Measurements from ENCODE around the gene MACROD2. TPM values are rescaled to one million over a fixed set of nuclear protein-coding genes. Genes with fewer than 3 reads are reported as not detected.

MACROD2 gene
- total and polyA plus RNA-seq, 4 donors, result 0.66 to 10.5 (median 3.3) TPM

GRCh38 chr20:14611479-14611878 is 616.2 kb downstream of the MACROD2 start:
- 95% methylated on average over 2 of the region's 2 CpGs for WGBS
- H3K4me1 ChIP-seq (ENCODE audit: control insufficient read depth in 4 of 4, insufficient read depth in 4 of 4, low read length in 3 of 4), result peaks cover 0 to 6% (median 4%) of the 10 kb centered on the region in 4 donors

More at GRCh38 chr20:14611479-14611878, 616.2 kb downstream of the MACROD2 start:
- TF ChIP-seq TAF1 (conservative IDR thresholded peaks at IDR 0.05) (no peak), YY1 (IDR thresholded peaks at IDR 0.05) (no peak), HNF4G (IDR thresholded peaks at IDR 0.05) (no peak), MAX (IDR thresholded peaks at IDR 0.05) (no peak), RXRA (IDR thresholded peaks at IDR 0.05) (no peak), JUND (IDR thresholded peaks at IDR 0.05) (no peak), GABPA (IDR thresholded peaks at IDR 0.05 in 1 of 2, conservative IDR thresholded peaks at IDR 0.05 in 1 of 2) (no peak), RAD21 (IDR thresholded peaks at IDR 0.05) (no peak), HNF4A (conservative IDR thresholded peaks at IDR 0.05) (no peak), EGR1 (IDR thresholded peaks at IDR 0.05; ENCODE audit: low read depth in 2 of 2) (no peak), SP1 (IDR thresholded peaks at IDR 0.05) (no peak), FOXA1 (IDR thresholded peaks at IDR 0.05) (no peak), NR2F2 (IDR thresholded peaks at IDR 0.05) (no peak), REST (IDR thresholded peaks at IDR 0.05) (no peak), FOXA2 (IDR thresholded peaks at IDR 0.05) (no peak)
- TF ChIP-seq, protein P1, sequence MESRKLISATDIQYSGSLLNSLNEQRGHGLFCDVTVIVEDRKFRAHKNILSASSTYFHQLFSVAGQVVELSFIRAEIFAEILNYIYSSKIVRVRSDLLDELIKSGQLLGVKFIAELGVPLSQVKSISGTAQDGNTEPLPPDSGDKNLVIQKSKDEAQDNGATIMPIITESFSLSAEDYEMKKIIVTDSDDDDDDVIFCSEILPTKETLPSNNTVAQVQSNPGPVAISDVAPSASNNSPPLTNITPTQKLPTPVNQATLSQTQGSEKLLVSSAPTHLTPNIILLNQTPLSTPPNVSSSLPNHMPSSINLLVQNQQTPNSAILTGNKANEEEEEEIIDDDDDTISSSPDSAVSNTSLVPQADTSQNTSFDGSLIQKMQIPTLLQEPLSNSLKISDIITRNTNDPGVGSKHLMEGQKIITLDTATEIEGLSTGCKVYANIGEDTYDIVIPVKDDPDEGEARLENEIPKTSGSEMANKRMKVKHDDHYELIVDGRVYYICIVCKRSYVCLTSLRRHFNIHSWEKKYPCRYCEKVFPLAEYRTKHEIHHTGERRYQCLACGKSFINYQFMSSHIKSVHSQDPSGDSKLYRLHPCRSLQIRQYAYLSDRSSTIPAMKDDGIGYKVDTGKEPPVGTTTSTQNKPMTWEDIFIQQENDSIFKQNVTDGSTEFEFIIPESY (IDR thresholded peaks at IDR 0.05), result no peak
- TF ChIP-seq, protein P2, sequence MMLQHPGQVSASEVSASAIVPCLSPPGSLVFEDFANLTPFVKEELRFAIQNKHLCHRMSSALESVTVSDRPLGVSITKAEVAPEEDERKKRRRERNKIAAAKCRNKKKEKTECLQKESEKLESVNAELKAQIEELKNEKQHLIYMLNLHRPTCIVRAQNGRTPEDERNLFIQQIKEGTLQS (IDR thresholded peaks at IDR 0.05), result no peak
- TF ChIP-seq, protein P3, sequence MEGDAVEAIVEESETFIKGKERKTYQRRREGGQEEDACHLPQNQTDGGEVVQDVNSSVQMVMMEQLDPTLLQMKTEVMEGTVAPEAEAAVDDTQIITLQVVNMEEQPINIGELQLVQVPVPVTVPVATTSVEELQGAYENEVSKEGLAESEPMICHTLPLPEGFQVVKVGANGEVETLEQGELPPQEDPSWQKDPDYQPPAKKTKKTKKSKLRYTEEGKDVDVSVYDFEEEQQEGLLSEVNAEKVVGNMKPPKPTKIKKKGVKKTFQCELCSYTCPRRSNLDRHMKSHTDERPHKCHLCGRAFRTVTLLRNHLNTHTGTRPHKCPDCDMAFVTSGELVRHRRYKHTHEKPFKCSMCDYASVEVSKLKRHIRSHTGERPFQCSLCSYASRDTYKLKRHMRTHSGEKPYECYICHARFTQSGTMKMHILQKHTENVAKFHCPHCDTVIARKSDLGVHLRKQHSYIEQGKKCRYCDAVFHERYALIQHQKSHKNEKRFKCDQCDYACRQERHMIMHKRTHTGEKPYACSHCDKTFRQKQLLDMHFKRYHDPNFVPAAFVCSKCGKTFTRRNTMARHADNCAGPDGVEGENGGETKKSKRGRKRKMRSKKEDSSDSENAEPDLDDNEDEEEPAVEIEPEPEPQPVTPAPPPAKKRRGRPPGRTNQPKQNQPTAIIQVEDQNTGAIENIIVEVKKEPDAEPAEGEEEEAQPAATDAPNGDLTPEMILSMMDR (IDR thresholded peaks at IDR 0.05; ENCODE audit: low read depth, low read length, missing input control), result no peak
- no peaks in the 10 kb centered on the region for H3K9me3 ChIP-seq (ENCODE audit: control insufficient read depth in 4 of 4, low read length in 3 of 4)
- H3K27me3 ChIP-seq (ENCODE audit: control insufficient read depth in 4 of 4, insufficient read depth in 4 of 4, low read length in 3 of 4), result no peaks in the 10 kb centered on the region
- no peak overlapping the region for H3K27ac ChIP-seq (ENCODE audit: low read depth in 1 of 2, low read length in 2 of 2)
- no peak overlapping the region for H3K9ac ChIP-seq (ENCODE audit: low read depth in 1 of 2, low read length in 2 of 2)
- no peak overlapping the region for H3K4me3 ChIP-seq (ENCODE audit: low read depth in 1 of 3, low read length in 3 of 3)
- no peak for DNase-seq (ENCODE audit: low spot score)
- H3K36me3 ChIP-seq (ENCODE audit: control insufficient read depth in 4 of 4, insufficient read depth in 3 of 4, low read depth in 1 of 4, low read length in 3 of 4), result no peaks in the 10 kb centered on the region

All from liver (tissue), 9 donors.